MM.1S (cell line): ENCODE measurements around the gene ANXA6.

Source experiments
- DNase-seq: peaks from one replicate; pipeline ENCODE4 v3.0.0-alpha.2; 2015
- H2AFZ ChIP-seq: fragments of 300-600 bp; sonication (generic); 2 replicates; pipeline ENCODE4 v1.6.0; 2016; ENCODE audit warnings: antibody characterized with exemption, low read length
- H3F3A ChIP-seq: fragments of 300-600 bp; sonication (generic); 2 replicates; pipeline ENCODE4 v1.6.1; 2016; ENCODE audit warnings: mild to moderate bottlenecking, antibody characterized with exemption, low read length, moderate library complexity, mixed read lengths; ENCODE audit not compliant: insufficient read depth
- H3K27ac ChIP-seq: fragments of 300-600 bp; sonication (generic); 2 replicates; pipeline ENCODE4 v1.5.1; 2016; ENCODE audit warnings: mild to moderate bottlenecking, low read length
- H3K27me3 ChIP-seq: fragments of 300-600 bp; sonication (generic); replicated peaks from 2 replicates; pipeline ENCODE4 v1.6.0; 2016; ENCODE audit warnings: low read length; ENCODE audit not compliant: insufficient read depth
- H3K36me3 ChIP-seq: fragments of 300-600 bp; sonication (generic); replicated peaks from 2 replicates; pipeline ENCODE4 v1.6.1; 2016; ENCODE audit warnings: mild to moderate bottlenecking, low read length, mixed read lengths; ENCODE audit not compliant: insufficient read depth
- H3K4me1 ChIP-seq: fragments of 300-600 bp; sonication (generic); 2 replicates; pipeline ENCODE4 v1.6.1; 2016; ENCODE audit warnings: low read length, mixed read lengths
- H3K4me2 ChIP-seq: fragments of 300-600 bp; sonication (generic); 2 replicates; pipeline ENCODE4 v1.6.0; 2016; ENCODE audit warnings: low read depth, low read length
- H3K4me3 ChIP-seq: fragments of 300-600 bp; sonication (generic); 2 replicates; pipeline ENCODE4 v1.5.1; 2016; ENCODE audit warnings: low read length, mixed read lengths
- H3K79me2 ChIP-seq: fragments of 300-600 bp; sonication (generic); 2 replicates; pipeline ENCODE4 v1.6.1; 2016; ENCODE audit warnings: mixed run types, low read length, mixed read lengths
- H3K9ac ChIP-seq: fragments of 300-600 bp; sonication (generic); 2 replicates; pipeline ENCODE4 v1.6.1; 2016; ENCODE audit warnings: low read length, mixed read lengths
- H3K9me2 ChIP-seq: fragments of 300-600 bp; sonication (generic); replicated peaks from 2 replicates; pipeline ENCODE4 v1.6.1; 2016; ENCODE audit warnings: mild to moderate bottlenecking, low read length, mixed read lengths; ENCODE audit not compliant: insufficient read depth
- H3K9me3 ChIP-seq: fragments of 300-600 bp; sonication (generic); replicated peaks from 2 replicates; pipeline ENCODE4 v1.6.1; 2016; ENCODE audit warnings: mild to moderate bottlenecking, low read length, mixed read lengths; ENCODE audit not compliant: insufficient read depth
- H4K20me1 ChIP-seq: fragments of 300-600 bp; sonication (generic); 2 replicates; pipeline ENCODE4 v1.6.1; 2016; ENCODE audit warnings: mild to moderate bottlenecking, low read length, moderate library complexity, mixed read lengths; ENCODE audit not compliant: insufficient read depth
- CTCF ChIP-seq: fragments of 300-600 bp; sonication (generic); IDR thresholded peaks from 2 replicates; pipeline ENCODE4 v1.5.1; 2016; ENCODE audit warnings: antibody characterized with exemption, low read length, mixed read lengths
- EZH2 ChIP-seq: fragments of 300-600 bp; sonication (generic); optimal IDR thresholded peaks from 2 replicates; pipeline ENCODE3; 2017; ENCODE audit warnings: low read depth, mild to moderate bottlenecking, antibody characterized with exemption, low read length, mixed read lengths
- EZH2phosphoT487 ChIP-seq: fragments of 300-600 bp; sonication (generic); IDR thresholded peaks from 2 replicates; pipeline ENCODE4 v1.6.1; 2018; ENCODE audit warnings: antibody characterized with exemption, low read length

Gene ANXA6

DNA sequence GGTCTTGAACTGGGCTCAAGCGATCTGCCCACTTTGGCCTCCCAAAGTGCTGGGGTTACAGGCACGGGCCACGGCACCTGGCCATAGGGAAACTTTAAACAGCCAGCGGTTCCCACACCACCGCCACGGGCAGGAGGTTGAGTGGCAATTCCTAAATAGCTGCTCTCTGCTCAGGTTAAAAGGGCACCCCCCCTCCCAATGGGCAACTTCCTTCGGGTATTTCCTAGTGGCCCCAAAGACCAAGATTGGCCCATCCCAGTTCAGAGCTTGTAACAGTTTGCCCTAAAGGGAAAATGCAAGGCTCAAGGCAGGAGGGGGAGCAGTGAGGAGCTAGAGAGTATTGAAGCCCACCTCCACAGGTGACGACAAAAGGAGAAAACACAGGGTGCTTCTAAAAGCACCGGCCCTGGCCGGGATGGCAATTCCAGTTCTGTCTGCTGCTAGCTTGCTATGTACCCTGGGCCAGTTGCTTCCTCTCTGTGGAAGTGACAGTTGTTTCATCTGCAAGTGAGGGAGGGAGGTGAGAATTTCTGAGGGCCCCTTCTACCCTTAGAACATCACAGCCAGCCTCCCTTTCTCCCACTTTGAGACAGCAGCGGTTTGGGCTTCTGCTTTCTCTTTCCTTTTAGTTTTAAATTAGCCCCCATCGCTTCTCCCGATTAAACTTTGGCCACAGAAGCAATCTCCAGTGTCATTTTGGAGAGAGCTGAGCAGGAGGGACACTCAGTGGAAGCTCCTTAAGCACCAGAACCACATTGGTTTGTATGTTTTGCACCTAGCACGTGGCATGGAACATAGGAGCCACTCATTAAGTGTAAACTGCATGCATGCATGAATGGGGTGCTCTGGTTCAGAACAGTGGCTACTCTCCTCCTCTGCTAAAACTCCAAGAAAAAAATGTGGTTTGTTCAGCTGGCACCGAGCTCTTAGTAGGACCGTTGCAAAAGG, 59.5 kb downstream of the ANXA6 start:
- Histone ChIP-seq H3K36me3 (peaks cover 5% of the 10 kb centered on the region; the same call in 1 of the 2 replicates), H3K27me3 (no peaks in the 10 kb centered on the region), H3K9me3 (no peaks in the 10 kb centered on the region), H2AFZ (no peak overlapping the region), H3F3A (peaks cover 40% of the 10 kb centered on the region), H3K4me2 (no peak overlapping the region), H4K20me1 (no peaks in the 10 kb centered on the region), H3K4me1 (peaks cover 36% of the 10 kb centered on the region), H3K79me2 (no peaks in the 10 kb centered on the region), H3K4me3 (no peak overlapping the region), H3K9ac (no peak overlapping the region), H3K9me2 (no peaks in the 10 kb centered on the region), H3K27ac (no peak overlapping the region)
- TF ChIP-seq CTCF (no peak), EZH2 (no peak), EZH2phosphoT487 (no peak)
- no peak for DNase-seq

DNA sequence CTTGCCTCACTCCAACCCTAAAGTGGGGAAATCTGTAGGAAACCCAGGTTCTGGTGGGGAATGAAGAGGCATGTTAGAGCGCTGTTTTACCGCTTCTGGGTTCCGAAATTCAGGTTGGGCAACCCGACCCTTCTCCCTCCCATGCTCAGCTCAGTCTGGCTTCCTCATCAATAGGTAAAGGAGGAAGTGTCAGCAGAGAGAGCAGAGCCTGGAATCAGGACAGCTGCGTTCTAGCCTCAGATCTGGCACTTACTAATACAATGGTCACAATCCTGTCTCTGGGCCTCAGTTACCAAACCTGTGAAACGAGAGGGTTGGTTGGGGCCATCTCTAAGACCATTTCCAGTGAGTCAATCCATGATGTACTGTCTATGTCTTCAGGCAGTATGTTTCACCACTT, 60.5 kb downstream of the ANXA6 start:
- no peak overlapping the region for H2AFZ ChIP-seq
- H4K20me1 ChIP-seq = no peaks in the 10 kb centered on the region
- peaks cover 42% of the 10 kb centered on the region for H3K4me1 ChIP-seq
- no peak overlapping the region for H3K9ac ChIP-seq
- peaks cover 45% of the 10 kb centered on the region for H3F3A ChIP-seq
- TF ChIP-seq EZH2 (no peak), CTCF (no peak), EZH2phosphoT487 (no peak)
- no peak overlapping the region for H3K27ac ChIP-seq
- no peaks in the 10 kb centered on the region for H3K9me3 ChIP-seq
- no peak overlapping the region for H3K4me2 ChIP-seq
- no peaks in the 10 kb centered on the region for H3K27me3 ChIP-seq
- H3K4me3 ChIP-seq = no peak overlapping the region
- H3K36me3 ChIP-seq = peaks cover 4% of the 10 kb centered on the region; the same call in 1 of the 2 replicates
- H3K9me2 ChIP-seq = no peaks in the 10 kb centered on the region
- DNase-seq = no peak
- H3K79me2 ChIP-seq = no peaks in the 10 kb centered on the region

- Histone ChIP-seq H3F3A (peaks cover 41% of the 10 kb centered on the region), H3K9me2 (no peaks in the 10 kb centered on the region), H3K9me3 (no peaks in the 10 kb centered on the region), H3K36me3 (no peaks in the 10 kb centered on the region), H3K4me2 (0 out of 2 replicates have a peak overlapping the region, but pooled peaks have one; percentile 86), H3K4me3 (no peak overlapping the region), H3K27ac (peak overlapping the region; percentile 85; the same call in 1 of the 2 replicates), H3K27me3 (no peaks in the 10 kb centered on the region), H3K4me1 (peaks cover 42% of the 10 kb centered on the region), H3K9ac (no peak overlapping the region), H3K79me2 (no peaks in the 10 kb centered on the region), H4K20me1 (no peaks in the 10 kb centered on the region), H2AFZ (no peak overlapping the region)
- DNase-seq = no peak
- TF ChIP-seq EZH2phosphoT487 = no peak
- TF ChIP-seq EZH2 = no peak
- TF ChIP-seq CTCF = no peak
These were observed 61.6 kb downstream of the ANXA6 start for GRCh38 chr5:151096001-151096373.
